Aorta (tissue), 5 donors: Measurements from ENCODE around the gene TAS2R30. TPM values are rescaled to one million over a fixed set of nuclear protein-coding genes. Genes with fewer than 3 reads are reported as not detected.

Experiments
- ATAC-seq: fragments of 200-7000 bp; cut with Tn5 transposase; one replicate; pipeline ENCODE4 v1.9.1; 2022; ENCODE audit warnings: moderate library complexity; ENCODE audit not compliant: low FRiP score
- DNase-seq, 2 donors: peaks; one replicate each; pipeline ENCODE4 v3.0.0-alpha.2; 2020
- H3K27ac ChIP-seq, 2 donors: one replicate each; pipeline ENCODE4 v1.5.1; 2013; ENCODE audit warnings: low read length in 2 of 2, mild to moderate bottlenecking in 2 of 2, moderate library complexity in 2 of 2, control low read depth in 1 of 2, inconsistent platforms in 1 of 2, low read depth in 1 of 2
- H3K27me3 ChIP-seq, 2 donors: one replicate each; pipeline ENCODE4 v1.6.1; 2013; ENCODE audit warnings: control low read depth in 1 of 2, low read length in 1 of 2, mild to moderate bottlenecking in 1 of 2, moderate library complexity in 1 of 2; ENCODE audit not compliant: insufficient read depth in 2 of 2, control insufficient read depth in 1 of 2
- H3K36me3 ChIP-seq, 2 donors: one replicate each; pipeline ENCODE4 v1.6.1; 2013; ENCODE audit warnings: control low read depth in 1 of 2, low read length in 1 of 2, mild to moderate bottlenecking in 1 of 2; ENCODE audit not compliant: insufficient read depth in 2 of 2, control insufficient read depth in 1 of 2
- H3K4me1 ChIP-seq, 2 donors: one replicate each; pipeline ENCODE4 v1.6.1; 2013; ENCODE audit warnings: low read length in 2 of 2, control low read depth in 1 of 2, mild to moderate bottlenecking in 1 of 2, moderate library complexity in 1 of 2; ENCODE audit not compliant: insufficient read depth in 2 of 2, control insufficient read depth in 1 of 2
- H3K4me3 ChIP-seq, 2 donors: one replicate each; pipeline ENCODE4 v1.5.1; 2013; ENCODE audit warnings: low read length in 2 of 2, control low read depth in 1 of 2, mild to moderate bottlenecking in 1 of 2
- H3K9me3 ChIP-seq: one replicate; pipeline ENCODE4 v1.6.1; 2013; ENCODE audit warnings: mild to moderate bottlenecking, low read length; ENCODE audit not compliant: control insufficient read depth
- WGBS, 2 donors: extraction: QIAGEN DNeasy Blood & Tissue Kit; methylation state at CpG; one replicate each; pipeline ENCODE4 v1.1.7; 2013; 5-methylcytosine and 5-hydroxymethylcytosine counted together
- intact Hi-C, 2 donors: fragments of 100-400 bp; cut with DNase I; formaldehyde crosslinking; loops; one replicate each; pipeline versions ENCODE4 v1.14.2 to v1.15.0; 2022
- long read RNA-seq, 2 donors: library from polyadenylated mRNA; unstranded; transcript quantifications; one replicate each; pipeline ENCODE4 v2.0.0, GENCODE V29; 2020 to 2021
- polyA plus RNA-seq, 2 donors: library from polyadenylated mRNA; stranded (reverse); fragments of 200-250 nt; gene quantifications; one replicate each; pipeline ENCODE4 v1.2.3, GENCODE V29; 2013
- total RNA-seq, 2 donors: library from RNA; stranded (reverse); fragmentation: NEBNext Ultra II Directional; extraction: Animal tissue kit (Norgen Biotek cat#: 25700); gene quantifications; one replicate each; pipeline ENCODE4 v1.2.1, GENCODE V29; 2021
- donor health status: healthy with polysubstance abuse.
- donor health status: Bipolar disorder and iron deficiency.
- donor health status: DM: no; HTN: no; CAD: no.
- donor health status: DM: no; HTN: no; CAD: no.
- donor health status: DM: yes; HTN: yes; CAD: no.

TAS2R30 gene, protein sequence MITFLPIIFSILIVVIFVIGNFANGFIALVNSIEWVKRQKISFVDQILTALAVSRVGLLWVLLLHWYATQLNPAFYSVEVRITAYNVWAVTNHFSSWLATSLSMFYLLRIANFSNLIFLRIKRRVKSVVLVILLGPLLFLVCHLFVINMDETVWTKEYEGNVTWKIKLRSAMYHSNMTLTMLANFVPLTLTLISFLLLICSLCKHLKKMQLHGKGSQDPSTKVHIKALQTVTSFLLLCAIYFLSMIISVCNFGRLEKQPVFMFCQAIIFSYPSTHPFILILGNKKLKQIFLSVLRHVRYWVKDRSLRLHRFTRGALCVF
- 1 to 10 TPM; 6.9 to 8.6 TPM for total RNA-seq
- under 1 TPM in 1 of 2 donors, not detected in 1; 0.08 TPM for polyA plus RNA-seq
- long read RNA-seq, donor 1: 0 reads
- long read RNA-seq, donor 2: 0 reads

GRCh38 chr12:11134305-11134704, at the start of gene TAS2R30:
TAS2R30 (minus strand) TSS chr12:11134644; CDS start chr12:11134244, 400 bp downstream.
- intact Hi-C loops: no loop called here
- Histone ChIP-seq H3K4me1 (peaks cover 0 to 3% of the 10 kb centered on the region in 2 donors), H3K36me3 (no peaks in the 10 kb centered on the region), H3K4me3 (no peak within 1 kb of the TSS), H3K27me3 (no peaks in the 10 kb centered on the region), H3K27ac (no peak within 1 kb of the TSS), H3K9me3 (no peaks in the 10 kb centered on the region)
- ATAC-seq: no peak
- 62 to 77% methylated on average over 3 of the region's 3 CpGs for WGBS, 2 donors
- no peak for DNase-seq

DNA sequence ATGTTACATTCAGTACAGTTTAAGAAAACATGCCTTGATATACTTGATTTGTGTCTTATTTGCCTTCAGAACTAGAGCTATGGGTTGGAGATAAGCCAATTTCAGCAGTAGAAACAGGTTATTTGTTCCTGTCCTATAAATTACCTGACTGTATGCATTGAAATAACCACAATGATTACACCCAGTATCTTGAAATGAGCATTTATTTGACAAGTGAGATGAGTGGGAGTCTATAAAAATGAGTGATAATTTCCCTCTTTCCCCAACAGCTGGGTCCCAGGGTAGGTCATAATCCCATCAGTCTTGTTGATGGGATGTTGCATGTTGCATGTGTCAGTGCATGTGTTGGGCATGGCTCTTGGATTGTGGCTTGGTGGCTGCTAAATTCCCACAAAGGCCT, 48.6 kb upstream of the TAS2R30 start:
- Histone ChIP-seq H3K4me1 (no peaks in the 10 kb centered on the region), H3K27me3 (peaks cover 0 to 2% of the 10 kb centered on the region in 2 donors), H3K4me3 (no peak overlapping the region), H3K27ac (no peak overlapping the region), H3K36me3 (no peaks in the 10 kb centered on the region), H3K9me3 (no peaks in the 10 kb centered on the region)
- ATAC-seq (no peak), DNase-seq (no peak)
- intact Hi-C loops: no loop called here

DNA sequence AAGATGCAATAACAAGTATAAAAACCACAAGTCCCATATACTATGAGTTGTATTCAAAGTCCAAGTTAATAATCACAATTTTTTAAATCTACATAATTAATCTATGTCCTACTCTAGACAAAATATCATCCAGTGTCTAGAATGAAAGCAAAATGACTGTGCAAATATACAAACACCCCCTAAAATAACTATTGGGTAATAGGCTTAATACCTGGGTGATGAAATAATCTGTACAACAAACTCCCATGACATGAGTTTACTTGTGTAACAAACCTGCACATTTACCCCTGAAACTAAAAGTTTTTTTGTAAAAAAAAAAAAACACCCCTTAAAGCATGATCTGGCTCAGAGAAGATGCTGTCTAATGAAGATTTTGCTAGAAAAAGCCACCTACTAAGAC, 48.1 kb upstream of the TAS2R30 start:
- no peaks in the 10 kb centered on the region for H3K9me3 ChIP-seq
- no peaks in the 10 kb centered on the region for H3K4me1 ChIP-seq
- no peak for ATAC-seq
- H3K4me3 ChIP-seq: no peak overlapping the region
- no peak for DNase-seq
- H3K27ac ChIP-seq: no peak overlapping the region
- no peaks in the 10 kb centered on the region for H3K36me3 ChIP-seq
- intact Hi-C loops: no loop called here
- H3K27me3 ChIP-seq: peaks cover 0 to 2% of the 10 kb centered on the region in 2 donors

DNA sequence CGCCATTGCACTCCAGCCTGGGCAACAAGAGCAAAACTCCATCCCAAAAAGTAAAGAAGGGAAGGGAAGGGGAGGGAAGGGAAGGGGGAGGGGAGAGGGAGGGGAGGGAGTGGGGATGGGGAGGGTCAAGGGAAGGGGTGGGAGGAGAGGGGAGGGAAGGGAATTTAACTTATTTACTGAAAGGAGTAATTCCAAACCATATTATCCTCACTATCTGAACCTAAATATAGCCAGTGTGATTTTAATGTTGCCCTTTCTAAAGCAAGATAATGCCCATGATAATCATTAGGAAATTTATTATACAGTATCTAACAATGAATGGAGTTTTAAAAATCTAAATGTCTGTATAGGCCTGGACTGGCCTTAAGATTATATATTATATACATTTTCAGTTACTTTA, 43.8 kb upstream of the TAS2R30 start:
- no peaks in the 10 kb centered on the region for H3K36me3 ChIP-seq
- no peak for ATAC-seq
- no peak overlapping the region for H3K4me3 ChIP-seq
- H3K27me3 ChIP-seq: no peaks in the 10 kb centered on the region
- no peak for DNase-seq
- WGBS, 2 donors: 98 to 100% methylated on average over 1 of the region's 1 CpG
- no peaks in the 10 kb centered on the region for H3K9me3 ChIP-seq
- H3K27ac ChIP-seq: no peak overlapping the region
- intact Hi-C loops: loop anchor here in 1 of 2 donors (10.0 kb wide), 1 partner anchor 213 kb away; no protein-coding TSS in a partner anchor
- H3K4me1 ChIP-seq: no peaks in the 10 kb centered on the region

GRCh38 chr12:11174022-11174421, 39.6 kb upstream of the TAS2R30 start:
- no peaks in the 10 kb centered on the region for H3K36me3 ChIP-seq
- DNase-seq (no peak), ATAC-seq (no peak)
- H3K4me1 ChIP-seq: peaks cover 2 to 6% of the 10 kb centered on the region in 2 donors
- no peaks in the 10 kb centered on the region for H3K9me3 ChIP-seq
- no peak overlapping the region for H3K27ac ChIP-seq
- H3K4me3 ChIP-seq: no peak overlapping the region
- no peaks in the 10 kb centered on the region for H3K27me3 ChIP-seq
- WGBS, 2 donors: 93 to 98% methylated on average over 2 of the region's 2 CpGs
- intact Hi-C loops: loop anchor here in 1 of 2 donors (5.0 to 10.0 kb wide), 2 partner anchors 52 to 209 kb away; no protein-coding TSS in a partner anchor

GRCh38 chr12:11171969-11172675, 37.7 kb upstream of the TAS2R30 start:
- no peak overlapping the region for H3K27ac ChIP-seq
- 4 to 5% methylated on average over 10 of the region's 10 CpGs for WGBS, 2 donors
- DNase-seq: no peak

DNA sequence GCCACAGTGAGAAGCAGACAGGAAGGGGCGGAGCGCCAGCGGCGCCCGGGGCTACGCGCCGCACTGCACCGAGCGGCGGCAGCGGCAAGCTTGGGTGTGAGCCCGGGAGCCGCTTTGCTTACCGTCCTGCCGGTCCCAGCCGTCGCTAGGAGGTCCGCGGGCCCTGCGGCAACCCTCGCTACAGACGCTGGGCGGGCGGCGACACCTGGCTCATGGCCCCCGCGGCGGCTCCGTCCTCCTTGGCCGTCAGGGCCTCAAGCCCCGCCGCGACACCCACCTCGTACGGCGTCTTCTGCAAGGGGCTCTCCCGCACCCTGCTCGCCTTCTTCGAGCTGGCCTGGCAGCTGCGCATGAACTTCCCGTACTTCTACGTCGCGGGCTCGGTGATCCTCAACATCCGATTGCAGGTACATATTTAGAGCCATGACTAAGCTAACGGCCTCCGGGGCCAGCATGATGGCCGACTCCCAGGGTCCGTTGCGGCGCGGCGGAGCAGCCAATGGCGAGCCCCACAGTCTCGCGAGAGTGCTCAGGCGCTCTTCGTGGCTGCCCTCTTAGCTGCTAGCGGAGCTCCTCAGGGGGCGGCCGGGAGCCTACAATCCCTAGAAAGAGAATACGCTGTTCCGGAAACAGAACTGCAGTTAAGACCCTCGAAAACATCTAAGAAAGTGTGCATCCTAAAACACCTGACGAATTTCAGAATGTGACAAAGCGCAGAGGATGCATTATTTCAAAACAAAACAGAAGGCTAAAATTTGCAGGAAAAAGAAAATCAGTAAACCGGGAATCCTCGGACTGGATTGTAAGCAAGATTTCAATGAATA, 36.9 kb upstream of the TAS2R30 start, which contains the start of gene SMIM10L1:
TSS of gene SMIM10L1 (plus strand) at position 50 of the 824 bp plus-strand sequence. CDS start at position 213, 163 bp downstream.
- H3K4me1 ChIP-seq: peaks cover 2 to 6% of the 10 kb centered on the region in 2 donors
- 0% methylated on average over 63 to 70 of the region's 70 CpGs for WGBS, 2 donors
- intact Hi-C loops: loop anchor here in 1 of 2 donors (5.0 to 10.0 kb wide), 2 partner anchors 49 to 207 kb away; no protein-coding TSS in a partner anchor

More at GRCh38 chr12:11171969-11172675, 37.7 kb upstream of the TAS2R30 start:
- intact Hi-C loops: loop anchor here in 1 of 2 donors (5.0 to 10.0 kb wide), 2 partner anchors 50 to 207 kb away; no protein-coding TSS in a partner anchor
- H3K27me3 ChIP-seq: no peaks in the 10 kb centered on the region
- no peaks in the 10 kb centered on the region for H3K9me3 ChIP-seq
- peaks cover 2 to 6% of the 10 kb centered on the region in 2 donors for H3K4me1 ChIP-seq
- no peaks in the 10 kb centered on the region for H3K36me3 ChIP-seq
- peak overlapping the region; percentile 12 to 41 for H3K4me3 ChIP-seq
- ATAC-seq: no peak

GRCh38 chr12:11170810-11171144, 36.3 kb upstream of the TAS2R30 start:
- no peak for DNase-seq
- intact Hi-C loops: loop anchor here in 1 of 2 donors (5.0 to 10.0 kb wide), 2 partner anchors 48 to 206 kb away; no protein-coding TSS in a partner anchor

More for the DNA sequence above, 36.9 kb upstream of the TAS2R30 start, which contains the start of gene SMIM10L1:
- Histone ChIP-seq H3K4me3 (peak within 1 kb of the TSS; percentile 19 to 51), H3K27ac (peak within 1 kb of the TSS; percentile 67 to 79), H3K27me3 (no peaks in the 10 kb centered on the region), H3K9me3 (no peaks in the 10 kb centered on the region), H3K36me3 (no peaks in the 10 kb centered on the region)
- DNase-seq (peak; percentile 96 to 98), ATAC-seq (peak; percentile 100)

More at GRCh38 chr12:11170810-11171144, 36.3 kb upstream of the TAS2R30 start:
- Histone ChIP-seq H3K27ac (peak overlapping the region; percentile 67 to 79), H3K4me3 (peak overlapping the region; percentile 19 to 51), H3K36me3 (no peaks in the 10 kb centered on the region), H3K27me3 (no peaks in the 10 kb centered on the region), H3K4me1 (peaks cover 5 to 6% of the 10 kb centered on the region in 2 donors), H3K9me3 (no peaks in the 10 kb centered on the region)
- no peak for ATAC-seq
- WGBS, 2 donors: 1 to 3% methylated on average over 4 of the region's 4 CpGs
